ENCODE results near the gene TMEM51. TPM values are rescaled to one million over a fixed set of nuclear protein-coding genes. Genes with fewer than 3 reads are reported as not detected.
A peak's percentile ranks its signal among the peaks of the same experiment; 100 is the strongest.

Gene TMEM51
- total and polyA plus RNA-seq, 9 of the 15 experiments (the other 6 are each of a cell fraction or from before 2014, with no cell fraction given) = 0.06 to 1.4 (median 0.58) TPM

- TF ChIP-seq MITF (IDR thresholded peaks at IDR 0.05) (no peak), RFX1 (IDR thresholded peaks at IDR 0.05) (no peak), SPI1 (IDR thresholded peaks at IDR 0.05; ENCODE audit: borderline replicate concordance, low read depth, low read length) (no peak), NR2C1 (IDR thresholded peaks at IDR 0.05) (no peak), NR2C1 (tag; IDR thresholded peaks at IDR 0.05) (no peak), POU5F1 (IDR thresholded peaks at IDR 0.05; ENCODE audit: borderline replicate concordance, low read depth, low read length, partially characterized antibody) (no peak), MBD2 (IDR thresholded peaks at IDR 0.05; ENCODE audit: borderline replicate concordance, low read depth) (no peak), DIDO1 (tag; IDR thresholded peaks at IDR 0.05; ENCODE audit: low read depth) (no peak), MTF1 (CRISPR knock-in tag; IDR thresholded peaks at IDR 0.05; ENCODE audit: borderline replicate concordance) (no peak), ARHGAP35 (IDR thresholded peaks at IDR 0.05; ENCODE audit: partially characterized antibody) (no peak), NCOA4 (IDR thresholded peaks at IDR 0.05; ENCODE audit: partially characterized antibody) (no peak), ATF6 (CRISPR knock-in tag; IDR thresholded peaks at IDR 0.05) (no peak), ZNF589 (CRISPR knock-in tag; IDR thresholded peaks at IDR 0.05; ENCODE audit: low read depth) (no peak), ZBTB12 (CRISPR knock-in tag; IDR thresholded peaks at IDR 0.05) (peak; percentile 61; the same call in 1 of the 2 replicates), L3MBTL2 (IDR thresholded peaks at IDR 0.05) (peak; percentile 56), GMEB1 (CRISPR knock-in tag; IDR thresholded peaks at IDR 0.05) (no peak), BCLAF1 (IDR thresholded peaks at IDR 0.05; ENCODE audit: borderline replicate concordance in 1 of 2, control insufficient read depth in 1 of 2, low read depth in 2 of 2, low read length in 1 of 2) (no peak), HDAC3 (IDR thresholded peaks at IDR 0.05; ENCODE audit: borderline replicate concordance, partially characterized antibody) (no peak)
These were observed 996 bp upstream of the TMEM51 start (continued) for GRCh38 chr1:15152318-15153183.
